ENCODE results near the gene RAB34. TPM values are rescaled to one million over a fixed set of nuclear protein-coding genes. Genes with fewer than 3 reads are reported as not detected.

The RAB34 gene
- total RNA-seq, 3 donors from 2014 or later: 11.3 to 100 (median 14.1) TPM

- DNase-seq: no peak
- Mint-ChIP-seq H3K27me3 (ENCODE audit: low read depth) (no peaks in the 10 kb centered on the region), H3K36me3 (ENCODE audit: insufficient read depth) (peaks cover 40% of the 10 kb centered on the region), H3K9me3 (no peaks in the 10 kb centered on the region), H3K4me1 (ENCODE audit: low read depth) (peaks cover 43% of the 10 kb centered on the region), H3K4me3 (no peak overlapping the region)
- no peak for ATAC-seq
Observed at GRCh38 chr17:28667870-28668269, 49.8 kb downstream of the RAB34 start.

GRCh38 chr17:28665994-28666393 is 51.7 kb downstream of the RAB34 start:
- Mint-ChIP-seq H3K4me1 (ENCODE audit: low read depth) (peaks cover 49% of the 10 kb centered on the region), H3K4me3 (no peak overlapping the region), H3K9me3 (no peaks in the 10 kb centered on the region), H3K36me3 (ENCODE audit: insufficient read depth) (peaks cover 34% of the 10 kb centered on the region), H3K27me3 (ENCODE audit: low read depth) (no peaks in the 10 kb centered on the region)
- DNase-seq: no peak
- ATAC-seq: no peak

Other genes starting within 250 kb of the RAB34 start
- not detected for gene SLC13A2, start 244.2 kb downstream of the RAB34 start, total RNA-seq
- not detected for gene FOXN1, start 211.5 kb downstream of the RAB34 start, total RNA-seq
- gene UNC119, start 165.2 kb downstream of the RAB34 start, total RNA-seq: 10 to 100 TPM; 21.7 to 26.0 (median 21.8) TPM
- gene PIGS, start 146.3 kb downstream of the RAB34 start, total RNA-seq: 10 to 100 TPM; 47.0 to 49.9 (median 48.3) TPM
- gene ALDOC, start 141.0 kb downstream of the RAB34 start, total RNA-seq: 10 to 100 TPM; 12.4 to 18.4 (median 16.5) TPM
- 10 to 100 TPM; 23.8 to 30.4 (median 30.1) TPM for gene SPAG5, start 118.8 kb downstream of the RAB34 start, total RNA-seq
- 10 to 100 TPM; 24.6 to 25.3 (median 24.7) TPM for gene RSKR, start 103.7 kb downstream of the RAB34 start, total RNA-seq
- gene BLTP2, start 72.7 kb downstream of the RAB34 start, total RNA-seq: 100 to 1,000 TPM; 167 to 201 (median 183) TPM
- 10 to 100 TPM; 42.8 to 46.6 (median 45.4) TPM for gene SDF2, start 56.0 kb downstream of the RAB34 start, total RNA-seq
- gene SUPT6H, start 55.7 kb downstream of the RAB34 start, total RNA-seq: 100 to 1,000 TPM in 1 of 3 donors, 10 to 100 TPM in 2; 88.5 to 105 (median 98.3) TPM
- gene PROCA1, start 6.0 kb downstream of the RAB34 start, total RNA-seq: 1 to 10 TPM in 2 of 3 donors, under 1 TPM in 1; 0.83 to 1.2 (median 1.1) TPM
- gene RPL23A, start 2.1 kb upstream of the RAB34 start, total RNA-seq: 1,000 to 10,000 TPM; 2,218 to 2,392 (median 2,312) TPM
- 10 to 100 TPM; 20.8 to 28.5 (median 23.8) TPM for gene TLCD1, start 8.4 kb upstream of the RAB34 start, total RNA-seq
- gene NEK8, start 10.9 kb upstream of the RAB34 start, total RNA-seq: 1 to 10 TPM; 5.8 to 7.7 (median 7.6) TPM
- 100 to 1,000 TPM; 221 to 247 (median 229) TPM for gene TRAF4, start 26.1 kb upstream of the RAB34 start, total RNA-seq
- gene FAM222B, start 124.9 kb upstream of the RAB34 start, total RNA-seq: 10 to 100 TPM; 23.5 to 26.4 (median 24.9) TPM
- 10 to 100 TPM; 79.8 to 81.3 (median 80.8) TPM for gene ERAL1, start 137.1 kb upstream of the RAB34 start, total RNA-seq
- gene FLOT2, start 179.9 kb upstream of the RAB34 start, total RNA-seq: 10 to 100 TPM; 48.3 to 62.9 (median 59.3) TPM
- 10 to 100 TPM; 20.7 to 24.5 (median 21.8) TPM for gene DHRS13, start 185.2 kb upstream of the RAB34 start, total RNA-seq
- gene PHF12, start 233.7 kb upstream of the RAB34 start, total RNA-seq: 10 to 100 TPM; 45.2 to 48.6 (median 47.8) TPM